Measurements from ENCODE around the gene SPATS1.
A peak's percentile ranks its signal among the peaks of the same experiment; 100 is the strongest.

SPATS1 gene

GRCh38 chr6:44298055-44298803 is 44.2 kb upstream of the SPATS1 start:
- Histone ChIP-seq H3K9ac (no peak overlapping the region), H3K4me2 (ENCODE audit: low read length) (peak overlapping the region; percentile 64), H3K27me3 (ENCODE audit: control insufficient read depth, insufficient read depth, low read length) (no peaks in the 10 kb centered on the region), H3K36me3 (ENCODE audit: control insufficient read depth, insufficient read depth, low read length) (no peaks in the 10 kb centered on the region), H3K9me3 (ENCODE audit: control insufficient read depth, low read length) (no peaks in the 10 kb centered on the region), H3K79me2 (no peaks in the 10 kb centered on the region), H2AFZ (peak overlapping the region; percentile 83), H3K27ac (no peak overlapping the region), H3K4me1 (no peaks in the 10 kb centered on the region), H3K4me3 (ENCODE audit: low read depth, low read length) (peak overlapping the region; percentile 48)
- no peak for TF ChIP-seq CTCF (IDR thresholded peaks at IDR 0.05)

GRCh38 chr6:44298864-44299263 is 43.6 kb upstream of the SPATS1 start:
- no peak for TF ChIP-seq CTCF (IDR thresholded peaks at IDR 0.05)
- Histone ChIP-seq H3K4me1 (no peaks in the 10 kb centered on the region), H2AFZ (no peak overlapping the region), H3K27me3 (ENCODE audit: control insufficient read depth, insufficient read depth, low read length) (no peaks in the 10 kb centered on the region), H3K4me3 (ENCODE audit: low read depth, low read length) (no peak overlapping the region), H3K9me3 (ENCODE audit: control insufficient read depth, low read length) (no peaks in the 10 kb centered on the region), H3K79me2 (no peaks in the 10 kb centered on the region), H3K36me3 (ENCODE audit: control insufficient read depth, insufficient read depth, low read length) (no peaks in the 10 kb centered on the region), H3K27ac (no peak overlapping the region), H3K9ac (no peak overlapping the region), H3K4me2 (ENCODE audit: low read length) (no peak overlapping the region)

- no peaks in the 10 kb centered on the region for H3K4me1 ChIP-seq
- H2AFZ ChIP-seq = no peak overlapping the region
- no peak overlapping the region for H3K4me2 ChIP-seq (ENCODE audit: low read length)
- H3K9ac ChIP-seq = no peak overlapping the region
- no peaks in the 10 kb centered on the region for H3K27me3 ChIP-seq (ENCODE audit: control insufficient read depth, insufficient read depth, low read length)
- no peak for TF ChIP-seq CTCF (IDR thresholded peaks at IDR 0.05)
- no peaks in the 10 kb centered on the region for H3K36me3 ChIP-seq (ENCODE audit: control insufficient read depth, insufficient read depth, low read length)
- H3K27ac ChIP-seq = no peak overlapping the region
- no peaks in the 10 kb centered on the region for H3K9me3 ChIP-seq (ENCODE audit: control insufficient read depth, low read length)
- no peak overlapping the region for H3K4me3 ChIP-seq (ENCODE audit: low read depth, low read length)
- no peaks in the 10 kb centered on the region for H3K79me2 ChIP-seq
Observed at GRCh38 chr6:44300292-44300823, 42.1 kb upstream of the SPATS1 start.

- Histone ChIP-seq H3K9ac (no peak overlapping the region), H2AFZ (no peak overlapping the region), H3K4me3 (ENCODE audit: low read depth, low read length) (no peak overlapping the region), H3K27me3 (ENCODE audit: control insufficient read depth, insufficient read depth, low read length) (no peaks in the 10 kb centered on the region), H3K4me2 (ENCODE audit: low read length) (no peak overlapping the region), H3K79me2 (no peaks in the 10 kb centered on the region), H3K36me3 (ENCODE audit: control insufficient read depth, insufficient read depth, low read length) (no peaks in the 10 kb centered on the region), H3K27ac (no peak overlapping the region), H3K4me1 (no peaks in the 10 kb centered on the region), H3K9me3 (ENCODE audit: control insufficient read depth, low read length) (no peaks in the 10 kb centered on the region)
- TF ChIP-seq CTCF (IDR thresholded peaks at IDR 0.05) = no peak
Observed at GRCh38 chr6:44301106-44301505, 41.3 kb upstream of the SPATS1 start.

Measured in parathyroid adenoma (tissue), 2 donors.